GM18868 (cell line): Measurements from ENCODE around the gene TOX2.

Experiments
- ATAC-seq: cut with Tn5 transposase; IDR thresholded peaks from one replicate; pipeline ENCODE4 v1.9.1; 2021; ENCODE audit warnings: mild to moderate bottlenecking, moderate library complexity; ENCODE audit not compliant: unreplicated experiment

TOX2 gene

GRCh38 chr20:43955750-43956191, 41.1 kb downstream of the TOX2 start:
- no peak for ATAC-seq

GRCh38 chr20:43957392-43957791, 42.7 kb downstream of the TOX2 start:
- no peak for ATAC-seq

GRCh38 chr20:43958626-43959025, 44.0 kb downstream of the TOX2 start:
- ATAC-seq, result no peak

GRCh38 chr20:43959079-43959919, 44.6 kb downstream of the TOX2 start:
- ATAC-seq, result no peak

GRCh38 chr20:43959920-43960227, 45.2 kb downstream of the TOX2 start:
- ATAC-seq, result no peak

GRCh38 chr20:43960231-43960630, 45.6 kb downstream of the TOX2 start:
- ATAC-seq, result no peak

GRCh38 chr20:43961116-43961515, 46.5 kb downstream of the TOX2 start:
- no peak for ATAC-seq

- no peak for ATAC-seq
Measured at GRCh38 chr20:43961541-43962471, 47.2 kb downstream of the TOX2 start.

GRCh38 chr20:43962530-43962929, 47.9 kb downstream of the TOX2 start:
- ATAC-seq, result no peak

GRCh38 chr20:43963233-43963632, 48.6 kb downstream of the TOX2 start:
- ATAC-seq, result no peak

GRCh38 chr20:43963872-43964791, 49.5 kb downstream of the TOX2 start:
- peak; percentile 74 for ATAC-seq

- no peak for ATAC-seq
Measured at GRCh38 chr20:43968341-43969000, 53.8 kb downstream of the TOX2 start.

- no peak for ATAC-seq
Measured at GRCh38 chr20:43969028-43969447, 54.4 kb downstream of the TOX2 start.

- no peak for ATAC-seq
Measured at GRCh38 chr20:43969501-43970182, 55.0 kb downstream of the TOX2 start.

GRCh38 chr20:43971267-43971666, 56.6 kb downstream of the TOX2 start:
- ATAC-seq, result no peak

- ATAC-seq, result no peak
Measured at GRCh38 chr20:43972051-43972450, 57.4 kb downstream of the TOX2 start.

- ATAC-seq, result no peak
Measured at GRCh38 chr20:43972692-43973091, 58.0 kb downstream of the TOX2 start.

- ATAC-seq, result no peak
Measured at GRCh38 chr20:43973231-43973630, 58.6 kb downstream of the TOX2 start.

GRCh38 chr20:43973671-43974450, 59.2 kb downstream of the TOX2 start:
- ATAC-seq, result no peak
